A549 (cell line): Measurements from ENCODE around the gene ATG5. TPM values are rescaled to one million over a fixed set of nuclear protein-coding genes. Genes with fewer than 3 reads are reported as not detected.

Source experiments
- ATAC-seq, 2 experiments: fragments of 200-7000 bp in 1 of 2; fragments of >200 bp in 1 of 2; cut with Nextera tagmentation in 1 of 2; cut with Tn5 transposase in 1 of 2; 3 replicates each; pipeline versions ENCODE4 v1.8.0 to v1.9.1; 2018 to 2020; ENCODE audit warnings: mild to moderate bottlenecking in 1 of 2, moderate library complexity in 1 of 2
- CTCF ChIA-PET: fragments of 300-600 bp; sonication (Branson Sonifier 250); formaldehyde crosslinking; extraction: SDS; loops from one replicate; lab custom pipeline; 2021; ENCODE audit warnings: antibody characterized with exemption, inconsistent platforms; lab: Yijun Ruan, JAX
- POLR2A ChIA-PET: fragments of 350-600 bp; formaldehyde crosslinking; extraction: SDS; loops from one replicate; lab custom pipeline; 2021; ENCODE audit warnings: antibody characterized with exemption, inconsistent platforms; lab: Yijun Ruan, JAX
- DNase-seq, 2 experiments: peaks; one replicate each; pipeline versions ENCODE4 v3.0.0 to v3.0.0-alpha.2; 2011 to 2016; ENCODE audit warnings: low read depth in 1 of 2, low spot score in 1 of 2
- FAIRE-seq: peaks from 2 replicates; lab custom pipeline; 2011; peaks lifted over from hg19 to GRCh38; lab: Jason Lieb, UNC
- H3K27ac ChIP-seq, 2 experiments: fragments of >200 bp; sonication (Bioruptor Twin); formaldehyde crosslinking; 3 replicates each; pipeline ENCODE4 v1.5.1; 2016 to 2017
- H3K4me1 ChIP-seq: fragments of >200 bp; sonication (Bioruptor Twin); formaldehyde crosslinking; 3 replicates; pipeline ENCODE4 v1.6.1; 2016
- H3K4me2 ChIP-seq: fragments of >200 bp; sonication (Bioruptor Twin); formaldehyde crosslinking; 3 replicates; pipeline ENCODE4 v1.6.1; 2016
- H3K4me3 ChIP-seq: fragments of >200 bp; sonication (Bioruptor Twin); formaldehyde crosslinking; 3 replicates; pipeline ENCODE4 v1.5.1; 2016
- H3K9me3 ChIP-seq: fragments of >200 bp; sonication (Bioruptor Twin); formaldehyde crosslinking; 3 replicates; pipeline ENCODE4 v1.6.1; 2016
- ATOH8 ChIP-seq: fragments of 250-450 bp; sonication (Bioruptor Pico); IDR thresholded peaks from 2 replicates; pipeline ENCODE4 v1.5.0; 2020; ENCODE audit warnings: low read depth, mild to moderate bottlenecking, moderate library complexity
- CBX2 ChIP-seq: fragments of 200-600 bp; sonication (generic); IDR thresholded peaks from 2 replicates; pipeline ENCODE4 v1.6.1; 2016; ENCODE audit warnings: low read depth, mild to moderate bottlenecking, borderline replicate concordance
- CBX8 ChIP-seq: fragments of 200-600 bp; sonication (generic); IDR thresholded peaks from 2 replicates; pipeline ENCODE4 v1.6.1; 2016
- CEBPB ChIP-seq, 2 experiments: fragments of >200 bp in 1 of 2; sonication (Bioruptor Twin) in 1 of 2; formaldehyde crosslinking in 1 of 2; IDR thresholded peaks; 2 replicates each; pipeline ENCODE4 v1.6.1; 2012 to 2016
- EHMT2 ChIP-seq: fragments of 200-600 bp; sonication (generic); IDR thresholded peaks from 2 replicates; pipeline ENCODE4 v1.6.1; 2016; ENCODE audit warnings: antibody characterized with exemption, low read depth, mild to moderate bottlenecking, moderate library complexity
- ELK1 ChIP-seq: fragments of 150-350 bp; IDR thresholded peaks from 2 replicates; pipeline ENCODE4 v1.6.1; 2014; ENCODE audit warnings: low read depth, mild to moderate bottlenecking, low read length
- EP300 ChIP-seq, 2 experiments: fragments of >200 bp; sonication (Bioruptor Twin); formaldehyde crosslinking; IDR thresholded peaks; 2 replicates in 1 of 2; 3 replicates in 1 of 2; pipeline ENCODE4 v1.6.1; 2016 to 2017
- ESRRA ChIP-seq: fragments of 150-350 bp; IDR thresholded peaks from 2 replicates; pipeline ENCODE4 v1.6.1; 2014; ENCODE audit warnings: mild to moderate bottlenecking, low read length, borderline replicate concordance
- FOXS1 ChIP-seq: fragments of 250-450 bp; sonication (Bioruptor Pico); IDR thresholded peaks from 2 replicates; pipeline ENCODE4 v1.5.0; 2020; ENCODE audit warnings: mild to moderate bottlenecking, moderate library complexity
- HEYL ChIP-seq: fragments of 250-450 bp; sonication (Bioruptor Pico); IDR thresholded peaks from 2 replicates; pipeline ENCODE4 v1.8.0; 2021; ENCODE audit warnings: mild to moderate bottlenecking, moderate library complexity
- HMGXB4 ChIP-seq: fragments of 250-450 bp; sonication (Bioruptor Pico); IDR thresholded peaks from 2 replicates; pipeline ENCODE4 v1.5.0; 2021; ENCODE audit warnings: mild to moderate bottlenecking, moderate library complexity, borderline replicate concordance
- HOXB5 ChIP-seq: fragments of 250-450 bp; sonication (Bioruptor Pico); IDR thresholded peaks from 2 replicates; pipeline ENCODE4 v1.5.0; 2020; ENCODE audit warnings: mild to moderate bottlenecking, moderate library complexity
- JUN ChIP-seq, 2 experiments: fragments of >200 bp; sonication (Bioruptor Twin); formaldehyde crosslinking; IDR thresholded peaks; 2 replicates in 1 of 2; 3 replicates in 1 of 2; pipeline ENCODE4 v1.6.1; 2016 to 2017
- JUNB ChIP-seq: fragments of >200 bp; sonication (Bioruptor Twin); formaldehyde crosslinking; IDR thresholded peaks from 2 replicates; pipeline ENCODE4 v1.6.1; 2016
- MYC ChIP-seq: IDR thresholded peaks from 2 replicates; pipeline ENCODE4 v1.6.1; 2012; ENCODE audit warnings: mild to moderate bottlenecking, inconsistent platforms, low read length, improper control_type of control experiment, borderline replicate concordance
- NFE2L2 ChIP-seq: fragments of 150-350 bp; conservative IDR thresholded peaks from 2 replicates; pipeline ENCODE4 v1.6.1; 2014; ENCODE audit warnings: low read length
- NPAS2 ChIP-seq: fragments of 250-450 bp; sonication (Bioruptor Pico); IDR thresholded peaks from 2 replicates; pipeline ENCODE4 v1.8.0; 2022; ENCODE audit warnings: mild to moderate bottlenecking, moderate library complexity, borderline replicate concordance
- PBX3 ChIP-seq: IDR thresholded peaks from 2 replicates; pipeline ENCODE4 v1.6.1; 2012
- POLR2A ChIP-seq: IDR thresholded peaks from 2 replicates; pipeline ENCODE4 v1.6.1; 2012; ENCODE audit warnings: mild to moderate bottlenecking, low read length
- RCOR1 ChIP-seq: fragments of 150-350 bp; IDR thresholded peaks from 2 replicates; pipeline ENCODE4 v1.6.1; 2014; ENCODE audit warnings: antibody characterized with exemption, low read length, low read depth
- RFX5 ChIP-seq: fragments of 450-650 bp; IDR thresholded peaks from 2 replicates; pipeline ENCODE4 v1.7.1; 2014; ENCODE audit warnings: antibody characterized with exemption, mild to moderate bottlenecking, moderate library complexity
- RNF2 ChIP-seq: fragments of 200-600 bp; sonication (generic); IDR thresholded peaks from 2 replicates; pipeline ENCODE4 v1.6.1; 2016; ENCODE audit warnings: low read depth, mild to moderate bottlenecking, antibody characterized with exemption, moderate library complexity, borderline replicate concordance
- SMC3 ChIP-seq: fragments of >200 bp; sonication (Bioruptor Twin); formaldehyde crosslinking; IDR thresholded peaks from 3 replicates; pipeline ENCODE4 v1.6.1; 2018; ENCODE audit warnings: inconsistent platforms
- ZC3H11A ChIP-seq: fragments of 450-650 bp; IDR thresholded peaks from 2 replicates; pipeline ENCODE4 v1.6.1; 2014; ENCODE audit warnings: antibody characterized with exemption, mild to moderate bottlenecking
- ZNF302 ChIP-seq: fragments of 250-450 bp; sonication (Bioruptor Pico); IDR thresholded peaks from 2 replicates; pipeline ENCODE4 v1.9.0; 2021; ENCODE audit warnings: inconsistent platforms, mild to moderate bottlenecking, moderate library complexity
- WGBS: methylation state at CpG from one replicate; pipeline ENCODE4 v1.1.6; 2017; ENCODE audit errors: missing lambda C conversion rate; 5-methylcytosine and 5-hydroxymethylcytosine counted together
- polyA plus RNA-seq, 4 experiments: library from polyadenylated mRNA; depleted of rRNA in 3 of 4; stranded (reverse); fragments of >200 nt; fragmentation: RNase III in 1 of 4; extraction: RNeasy Plus Mini Kit Qiagen cat#74134 plus additional on column Dnase treatment in 1 of 4; gene quantifications; 2 replicates in 3 of 4; 3 replicates in 1 of 4; pipeline ENCODE4 v1.2.3, GENCODE V29; 2011 to 2017

The ATG5 gene
- polyA plus RNA-seq, 2 of the 4 experiments (the other 2 are of a cell fraction): 26.6 to 53.5 TPM

GRCh38 chr6:106247293-106247692 is 78.3 kb downstream of the ATG5 start (continued):
- TF ChIP-seq PBX3 (no peak), CEBPB (IDR thresholded peaks at IDR 0.05) (no peak), HEYL (CRISPR knock-in tag) (no peak)

- Histone ChIP-seq H3K9me3 (no peaks in the 10 kb centered on the region), H3K4me3 (no peak overlapping the region), H3K27ac (no peak overlapping the region), H3K4me2 (no peak overlapping the region), H3K4me1 (no peaks in the 10 kb centered on the region)
- ATAC-seq (no peak), DNase-seq (no peak), FAIRE-seq (no peak)
- TF ChIP-seq RCOR1 (no peak), FOXS1 (no peak), EHMT2 (no peak), HOXB5 (CRISPR knock-in tag) (no peak), SMC3 (no peak), JUNB (no peak)
- ChIA-PET POLR2A (no interaction called here), CTCF (no interaction called here)
- WGBS: 93% methylated on average over 1 of the region's 1 CpG
Observed at GRCh38 chr6:106244931-106245330, 80.6 kb downstream of the ATG5 start.

- Histone ChIP-seq H3K4me2 (no peak overlapping the region), H3K4me3 (no peak overlapping the region), H3K27ac (no peak overlapping the region), H3K9me3 (no peaks in the 10 kb centered on the region), H3K4me1 (no peaks in the 10 kb centered on the region)
- FAIRE-seq (no peak), DNase-seq (no peak), ATAC-seq (no peak)
- TF ChIP-seq ZNF302 (CRISPR knock-in tag) (no peak), NPAS2 (CRISPR knock-in tag) (no peak), SMC3 (no peak), ELK1 (no peak), EP300 (IDR thresholded peaks at IDR 0.05) (no peak), RNF2 (no peak), HMGXB4 (CRISPR knock-in tag) (no peak), NFE2L2 (no peak), MYC (no peak), POLR2A (no peak), ATOH8 (CRISPR knock-in tag) (no peak), CBX8 (no peak), PBX3 (no peak), CEBPB (IDR thresholded peaks at IDR 0.05) (no peak), CBX2 (no peak), ESRRA (no peak), ZC3H11A (no peak), JUN (IDR thresholded peaks at IDR 0.05) (no peak), RFX5 (no peak), RCOR1 (no peak)
- POLR2A ChIA-PET: no interaction called here
- WGBS: 88% methylated on average over 1 of the region's 1 CpG
- CTCF ChIA-PET: no interaction called here
Observed at GRCh38 chr6:106244521-106244920, 81.0 kb downstream of the ATG5 start.
